Activated CD8-positive, alpha-beta memory T cell treated with anti-CD3 and anti-CD28 coated beads for 36 hours (primary cell): Measurements from ENCODE around the gene GRK6. TPM values are rescaled to one million over a fixed set of nuclear protein-coding genes. Genes with fewer than 3 reads are reported as not detected.

ENCODE experiments used
- CTCF ChIA-PET: fragments of 350-600 bp; sonication (Branson Sonifier 250); formaldehyde crosslinking; loops from one replicate; lab custom pipeline; 2021; ENCODE audit warnings: antibody characterized with exemption; lab: Charles Lee
- POLR2A ChIA-PET: fragments of 350-600 bp; sonication (Branson Sonifier 250); formaldehyde crosslinking; loops from one replicate; lab custom pipeline; 2021; ENCODE audit warnings: antibody characterized with exemption; lab: Charles Lee
- total RNA-seq, 2 experiments: library from RNA; stranded (reverse); gene quantifications; one replicate each; pipeline ENCODE4 v1.2.3, GENCODE V29; 2021

GRK6 gene
- total RNA-seq, 2 experiments from 2014 or later: 179 to 180 TPM

DNA sequence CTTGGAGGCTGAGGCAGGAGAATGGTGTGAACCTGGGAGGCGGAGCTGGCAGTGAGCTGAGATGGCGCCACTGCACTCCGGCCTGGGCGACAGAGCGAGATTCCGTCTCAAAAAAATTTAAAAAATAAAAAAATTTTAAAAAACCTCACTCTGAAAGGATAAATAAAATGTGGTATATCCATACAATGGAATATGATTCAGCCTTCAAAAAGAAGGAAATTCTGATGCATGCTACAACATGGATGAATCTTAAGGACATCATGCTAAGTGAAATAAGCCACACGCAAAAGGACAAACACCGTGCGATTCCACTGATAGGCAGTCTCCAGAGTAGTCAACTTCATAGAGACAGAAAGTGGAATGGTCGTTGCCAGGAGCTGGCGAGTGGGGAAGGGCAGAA, 38.6 kb downstream of the GRK6 start:
- POLR2A ChIA-PET: interaction anchor here (0.8 kb wide), 1 partner anchor 14 kb away, joined by 3 read pairs; no protein-coding TSS in a partner anchor
- CTCF ChIA-PET: interaction anchor here (1.7 to 4.1 kb wide), 2 partner anchors 9 to 61 kb away, joined by 5 to 27 read pairs; no protein-coding TSS in a partner anchor

DNA sequence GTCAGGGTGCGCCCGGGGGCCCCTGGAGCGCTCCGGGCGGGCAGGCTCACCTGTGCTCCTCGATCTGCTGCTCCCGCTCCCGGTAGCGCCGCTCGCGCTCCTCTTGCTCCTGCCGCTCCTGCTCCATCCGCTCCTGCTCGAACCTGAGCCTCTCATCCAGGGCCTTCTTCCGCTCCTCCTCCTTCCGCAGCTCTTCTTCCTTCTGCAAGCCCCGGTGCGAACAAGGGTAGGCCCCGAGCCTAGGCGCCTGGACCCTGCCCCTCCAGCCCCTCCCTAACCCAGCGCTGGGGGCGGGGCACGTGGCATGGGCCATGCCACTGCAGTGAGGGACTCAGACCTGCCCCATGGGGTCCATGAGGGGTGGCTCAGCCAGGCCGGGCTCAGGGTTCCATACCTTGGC, 40.4 kb downstream of the GRK6 start:
- ChIA-PET POLR2A (no interaction called here), CTCF (interaction anchor here (1.7 to 4.1 kb wide), 2 partner anchors 11 to 63 kb away, joined by 5 to 27 read pairs; no protein-coding TSS in a partner anchor)

DNA sequence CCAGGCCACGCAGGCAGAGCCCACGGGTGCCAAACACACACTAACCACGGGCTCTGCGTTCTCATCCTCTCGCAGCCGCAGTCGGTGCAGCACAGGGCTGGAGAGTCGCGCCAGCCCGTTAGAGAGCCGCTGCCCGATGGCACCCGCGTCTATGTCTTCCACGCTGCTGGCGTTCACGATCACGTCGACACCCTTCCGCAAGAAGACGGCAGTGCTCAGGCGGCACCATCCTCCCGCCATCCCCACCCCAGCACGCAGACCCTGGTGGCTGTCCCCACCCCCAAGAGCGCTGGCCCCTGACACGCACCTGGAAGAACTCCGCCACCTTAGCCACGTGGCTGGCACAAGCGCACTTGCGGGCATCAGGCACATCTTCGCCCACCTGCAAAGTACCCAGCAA, 41.0 kb downstream of the GRK6 start:
- CTCF ChIA-PET: no interaction called here

DNA sequence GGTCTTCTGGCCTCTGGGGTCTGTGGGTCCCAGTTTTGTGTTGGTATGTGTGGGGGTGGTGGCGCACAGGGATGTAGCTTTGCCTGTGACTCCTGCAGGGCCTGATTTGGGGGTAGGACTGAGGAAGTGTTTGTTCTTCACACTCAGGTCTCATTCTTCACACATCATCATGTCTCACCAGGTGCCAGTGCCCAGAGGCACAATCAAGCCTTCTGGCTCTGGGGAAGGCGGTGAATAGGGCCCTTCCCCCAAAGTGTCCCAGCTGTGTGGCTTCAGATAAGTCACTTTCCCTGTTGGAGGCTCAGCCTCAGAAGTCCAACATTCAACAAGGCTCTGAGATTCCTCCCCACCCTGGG, 41.8 kb downstream of the GRK6 start:
- CTCF ChIA-PET: interaction anchor here (1.3 to 9.1 kb wide), 2 partner anchors 11 to 78 kb away, joined by 4 to 84 read pairs; no protein-coding TSS in a partner anchor
- POLR2A ChIA-PET: no interaction called here

More for the DNA sequence above, 41.0 kb downstream of the GRK6 start:
- POLR2A ChIA-PET: no interaction called here

DNA sequence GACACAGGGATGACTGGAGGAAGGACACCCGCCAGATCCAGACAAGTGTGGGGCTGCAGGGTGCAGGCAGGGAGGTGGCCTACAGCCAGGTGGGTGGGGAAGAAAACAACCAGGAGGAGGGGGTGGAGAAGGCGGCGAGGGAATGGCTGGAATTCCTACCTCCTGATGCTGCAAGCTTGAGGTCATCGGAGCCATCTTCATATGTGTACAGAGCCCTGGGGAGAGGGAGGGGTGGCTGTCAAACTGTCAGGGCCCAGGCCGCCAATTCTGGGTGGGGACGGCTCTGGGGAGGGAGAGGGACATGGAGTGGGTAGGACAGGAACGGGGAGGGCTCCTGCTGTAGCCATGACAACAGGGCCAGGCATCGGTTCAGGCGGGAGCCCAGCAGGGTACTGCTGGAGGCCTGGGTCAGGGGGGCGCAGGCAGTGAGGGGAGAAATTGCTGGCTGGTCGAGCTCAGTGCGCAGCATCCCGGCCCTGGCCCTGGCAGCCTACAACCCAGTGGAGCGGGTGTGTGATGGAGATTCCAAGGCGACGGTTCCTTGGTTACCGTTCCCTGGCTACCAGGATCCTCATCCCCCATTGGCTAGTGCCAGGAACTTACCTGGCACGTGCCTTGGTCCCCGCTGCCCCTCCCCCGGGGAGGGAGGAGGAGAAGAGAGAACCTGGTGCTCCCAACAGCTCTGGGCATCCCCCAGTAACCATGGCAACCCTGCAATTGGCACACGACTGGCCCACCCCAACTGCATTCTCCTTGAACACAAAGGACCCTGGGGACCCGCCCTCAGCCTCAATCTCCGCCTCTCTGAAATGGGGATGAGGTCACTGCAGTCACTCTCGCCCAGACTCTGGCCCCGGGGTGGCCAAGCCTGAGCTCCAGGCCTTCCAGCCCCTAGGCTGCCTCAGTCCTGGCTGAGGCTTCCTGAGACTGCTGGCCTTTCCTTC, 42.5 kb downstream of the GRK6 start:
- POLR2A ChIA-PET: interaction anchor here (0.9 kb wide), 1 partner anchor 9 kb away, joined by 3 read pairs; no protein-coding TSS in a partner anchor
- CTCF ChIA-PET: interaction anchor here (0.7 to 9.1 kb wide), 3 partner anchors 12 to 78 kb away, joined by 3 to 84 read pairs (median 4); no protein-coding TSS in a partner anchor

DNA sequence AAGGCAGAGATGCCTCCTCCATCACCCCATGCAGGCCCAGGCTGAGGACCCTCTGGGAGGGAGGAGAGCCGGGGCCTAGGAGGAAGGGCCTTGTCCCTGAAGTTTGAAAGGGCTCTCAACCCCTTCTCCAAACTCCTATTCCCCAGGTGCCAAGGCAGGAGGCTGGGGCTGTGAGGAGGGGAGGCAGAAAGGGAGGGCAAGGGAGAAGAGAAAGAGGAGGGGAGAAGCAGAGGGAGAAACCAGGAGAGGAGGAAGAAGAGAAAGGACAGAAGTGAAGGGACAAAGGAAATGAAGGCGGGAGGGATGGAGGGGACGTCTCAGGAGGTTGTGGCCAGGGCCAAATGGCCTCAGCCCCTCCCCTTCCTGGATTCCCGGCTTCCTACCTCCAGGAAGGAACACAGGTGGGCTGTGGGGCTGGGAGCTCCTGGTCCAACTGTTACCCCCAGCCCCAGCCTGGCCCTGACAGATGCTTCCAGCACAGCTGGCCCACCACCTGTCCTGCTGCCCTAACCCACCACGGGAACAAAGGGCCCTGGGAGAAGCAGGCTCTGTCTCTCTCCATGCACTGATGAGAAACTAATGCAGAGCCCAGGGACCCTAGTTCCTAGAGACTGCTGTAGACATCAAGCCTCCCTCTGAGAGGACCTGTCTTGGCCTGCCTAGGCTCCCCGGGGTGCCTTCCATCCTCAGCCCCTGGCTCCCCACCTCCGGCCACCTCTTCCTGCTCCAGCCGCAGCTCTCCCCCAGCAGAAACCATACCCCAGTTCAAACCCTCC, 43.5 kb downstream of the GRK6 start:
- CTCF ChIA-PET: interaction anchor here (0.8 to 9.1 kb wide), 5 partner anchors 13 to 79 kb away, joined by 3 to 84 read pairs (median 5); partner anchors contain the start of gene PDLIM7
- POLR2A ChIA-PET: interaction anchor here (0.9 kb wide), 1 partner anchor 10 kb away, joined by 3 read pairs; no protein-coding TSS in a partner anchor

DNA sequence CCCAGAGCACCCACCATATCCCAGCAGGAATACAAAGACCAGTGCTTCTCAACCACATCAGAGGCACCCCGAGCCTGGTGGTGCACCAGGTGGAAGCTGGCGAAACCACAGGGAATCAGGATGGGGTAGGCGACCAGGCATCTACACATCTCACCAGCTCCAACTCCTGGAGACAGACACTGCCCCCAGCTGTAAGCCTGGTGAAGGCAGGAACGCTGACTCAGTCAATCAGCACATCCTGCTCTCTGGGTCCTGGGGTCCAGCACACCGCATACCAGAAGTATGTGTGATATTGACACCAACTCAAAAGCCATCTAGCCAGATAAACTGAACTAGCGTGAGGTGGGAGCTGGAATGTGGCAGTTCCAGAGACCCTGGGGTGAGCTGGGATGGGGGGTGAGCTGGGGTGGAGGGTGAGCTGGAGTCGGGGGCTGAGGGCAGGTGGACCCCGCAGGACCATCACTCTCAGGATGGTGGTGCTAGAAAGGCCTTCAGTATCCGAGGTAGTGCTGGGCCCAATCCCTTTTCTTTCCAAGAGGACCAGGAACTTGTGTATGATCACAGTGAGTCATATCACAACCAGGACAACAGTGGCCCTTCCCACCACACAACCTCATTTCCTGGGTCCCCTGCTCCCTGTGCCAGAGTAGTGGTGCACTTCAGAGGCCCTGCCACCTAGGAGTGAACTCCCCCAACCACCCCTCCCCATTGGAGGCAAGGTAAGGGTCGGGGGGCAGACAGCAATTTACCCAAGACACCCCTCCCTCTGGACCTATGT, 44.5 kb downstream of the GRK6 start:
- POLR2A ChIA-PET: interaction anchor here (0.6 to 2.2 kb wide), 6 partner anchors 14 to 120 kb away, joined by 3 to 11 read pairs (median 8); partner anchors contain the start of gene PDLIM7
- CTCF ChIA-PET: interaction anchor here (0.8 to 9.1 kb wide), 9 partner anchors 14 to 82 kb away, joined by 3 to 84 read pairs (median 5); partner anchors contain the start of genes DDX41 and PDLIM7

DNA sequence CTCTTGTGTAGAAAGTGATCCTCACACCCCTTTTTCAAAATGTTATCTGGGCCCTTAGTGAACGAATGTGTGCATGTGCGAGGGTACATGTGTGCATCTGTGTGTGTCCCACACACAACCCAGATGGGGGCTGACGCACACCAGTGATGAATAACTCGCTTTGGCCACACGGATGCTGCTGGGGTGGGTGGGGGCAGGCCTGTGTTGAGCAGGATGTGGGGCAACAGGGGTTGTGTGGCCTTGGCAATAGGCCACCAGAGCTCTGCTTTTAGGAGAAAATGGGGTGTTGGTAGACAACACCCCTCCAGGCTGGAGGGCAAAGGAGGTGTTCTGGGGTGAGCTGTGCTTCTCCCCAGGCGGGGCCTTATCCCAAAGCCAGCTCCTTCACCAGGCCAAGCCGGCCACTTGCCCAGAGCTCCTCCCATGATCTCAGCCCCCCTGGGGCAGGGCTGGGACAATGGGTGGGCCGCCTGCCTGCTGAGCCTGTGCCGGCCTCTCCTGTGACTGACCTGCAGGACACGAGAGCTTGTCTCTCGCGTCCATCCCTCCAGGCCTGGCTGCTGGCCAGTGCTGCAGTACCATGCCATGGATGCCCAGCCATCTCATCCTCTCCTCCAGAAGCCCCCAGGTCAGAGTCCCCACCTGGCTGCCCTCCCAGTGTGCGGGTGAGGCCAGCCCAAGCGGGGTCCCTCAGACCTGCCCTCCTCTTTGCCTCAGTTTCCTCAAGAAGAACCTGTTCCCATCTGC, 45.3 kb downstream of the GRK6 start:
- ChIA-PET POLR2A (interaction anchor here (0.5 to 2.2 kb wide), 13 partner anchors 8 to 160 kb away, joined by 3 to 17 read pairs (median 5); partner anchors contain the start of genes GRK6, MXD3 and PDLIM7), CTCF (interaction anchor here (0.8 to 9.1 kb wide), 10 partner anchors 15 to 93 kb away, joined by 3 to 84 read pairs (median 4); partner anchors contain the start of gene DDX41)

DNA sequence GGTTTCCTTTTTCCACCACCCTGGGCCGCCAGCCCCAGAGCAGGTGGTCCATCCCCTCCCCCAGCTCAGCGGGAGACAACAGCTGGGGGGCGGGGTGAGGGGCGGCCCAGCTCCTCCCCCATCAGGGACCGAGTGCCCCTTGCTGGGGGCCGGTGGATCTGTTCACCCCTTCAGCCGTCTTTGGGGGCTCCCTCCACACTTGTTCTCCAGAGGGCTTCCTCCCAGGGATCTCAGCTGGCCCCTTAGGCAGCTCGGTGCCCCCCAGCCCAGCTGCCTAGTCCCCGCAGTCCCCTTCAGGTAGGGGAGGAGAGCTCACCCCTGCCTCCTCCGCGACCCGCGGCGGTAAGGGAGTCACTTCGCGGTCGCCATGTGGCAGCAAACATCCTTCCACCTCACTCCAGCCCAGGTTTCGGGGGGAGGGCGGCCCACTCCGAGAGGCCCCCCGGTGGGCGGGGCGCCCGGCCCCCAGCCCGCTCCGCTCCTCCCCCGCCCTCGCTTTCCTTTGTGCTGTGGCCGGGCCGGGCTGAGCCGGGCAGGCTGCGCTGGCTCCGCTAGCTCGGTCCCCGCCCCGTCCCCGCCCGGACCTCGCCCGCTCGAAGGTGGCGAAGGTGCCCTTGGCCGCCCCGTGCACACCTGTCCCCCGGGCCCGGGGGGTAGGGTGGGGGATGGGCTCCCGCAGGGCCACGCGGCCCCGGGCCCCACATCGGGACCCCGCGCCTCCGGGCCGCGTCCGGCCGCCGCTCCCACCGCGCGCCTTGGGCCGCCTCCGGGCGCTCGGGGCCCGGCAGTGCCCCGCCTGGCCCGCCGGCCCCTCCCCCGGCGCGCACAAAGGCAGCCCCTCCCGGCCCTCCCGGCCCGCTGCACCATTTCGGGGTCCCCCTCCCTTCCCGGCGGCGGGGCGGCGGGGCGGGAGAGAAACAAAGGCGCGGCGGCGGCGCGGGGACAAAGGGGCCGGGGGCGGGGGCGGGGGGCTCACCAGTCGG, 46.3 kb downstream of the GRK6 start:
- CTCF ChIA-PET: interaction anchor here (0.7 to 9.1 kb wide), 10 partner anchors 9 to 160 kb away, joined by 3 to 84 read pairs (median 4); partner anchors contain the start of gene DDX41
- POLR2A ChIA-PET: interaction anchor here (0.6 to 2.2 kb wide), 11 partner anchors 9 to 161 kb away, joined by 3 to 17 read pairs (median 5); partner anchors contain the start of genes GRK6, MXD3 and PDLIM7

DNA sequence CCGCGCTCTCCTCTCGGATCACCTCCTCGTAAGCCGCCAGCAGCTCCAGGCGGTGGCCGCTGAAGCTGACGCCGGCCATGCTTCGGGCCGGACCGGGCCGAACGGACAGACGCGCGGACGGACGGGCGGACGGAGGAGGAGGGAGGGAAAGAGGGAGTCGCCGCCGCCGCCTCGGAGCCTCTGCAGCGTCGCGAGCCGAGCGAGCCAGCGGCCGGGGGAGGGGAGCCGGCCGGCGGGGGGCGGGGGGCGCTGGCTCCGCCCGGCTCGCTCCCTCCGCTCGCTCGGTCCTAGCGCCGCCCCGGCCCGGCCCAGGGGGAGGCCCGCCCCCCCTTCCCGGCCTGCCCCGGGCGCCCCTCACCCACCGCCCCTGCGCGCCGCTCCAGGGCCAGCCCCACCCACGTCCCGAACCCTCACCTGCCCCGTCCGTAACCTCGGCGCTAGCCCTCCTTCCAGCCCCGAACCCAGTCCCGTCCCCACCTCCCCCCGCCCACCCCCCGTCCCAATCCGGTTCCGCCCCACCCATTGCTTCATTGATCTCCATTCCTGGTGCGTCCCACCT, 47.0 kb downstream of the GRK6 start, which contains the start of gene DBN1:
Gene DBN1, minus strand, starts transcription at position 192 of the 559 bp plus-strand sequence. Its CDS starts 113 bp downstream, at position 79.
- CTCF ChIA-PET: interaction anchor here (1.0 to 9.1 kb wide), 5 partner anchors 10 to 28 kb away, joined by 3 to 84 read pairs (median 4); no protein-coding TSS in a partner anchor

DNA sequence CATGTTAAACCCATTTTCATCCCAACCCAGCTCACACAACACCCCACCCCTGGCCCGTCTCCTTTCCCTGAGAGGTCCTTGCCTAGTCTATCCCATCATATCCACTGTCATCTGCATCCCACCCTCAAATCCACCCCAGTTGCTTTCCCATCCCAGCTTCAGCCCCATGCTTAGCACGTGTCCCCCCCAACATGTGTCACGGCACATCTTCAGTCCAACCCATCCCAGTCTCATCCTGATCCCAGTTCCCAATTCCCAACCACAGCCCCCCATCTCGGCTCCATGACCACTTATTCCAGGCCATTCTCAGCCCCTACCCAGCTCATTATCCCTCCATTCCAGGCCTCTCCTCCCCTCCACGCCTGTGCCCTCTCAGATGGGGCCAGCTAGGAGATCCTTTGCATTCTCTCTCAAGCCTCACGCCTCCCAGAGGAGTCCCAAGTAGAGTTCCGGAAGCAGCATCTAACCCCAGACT, 47.6 kb downstream of the GRK6 start:
- ChIA-PET CTCF (interaction anchor here (1.0 to 9.1 kb wide), 3 partner anchors 17 to 27 kb away, joined by 3 to 84 read pairs (median 7); no protein-coding TSS in a partner anchor), POLR2A (no interaction called here)

More for the DNA sequence above, 47.0 kb downstream of the GRK6 start, which contains the start of gene DBN1:
- POLR2A ChIA-PET: interaction anchor here (1.3 to 2.0 kb wide), 4 partner anchors 18 to 70 kb away, joined by 3 to 17 read pairs (median 6); no protein-coding TSS in a partner anchor

DNA sequence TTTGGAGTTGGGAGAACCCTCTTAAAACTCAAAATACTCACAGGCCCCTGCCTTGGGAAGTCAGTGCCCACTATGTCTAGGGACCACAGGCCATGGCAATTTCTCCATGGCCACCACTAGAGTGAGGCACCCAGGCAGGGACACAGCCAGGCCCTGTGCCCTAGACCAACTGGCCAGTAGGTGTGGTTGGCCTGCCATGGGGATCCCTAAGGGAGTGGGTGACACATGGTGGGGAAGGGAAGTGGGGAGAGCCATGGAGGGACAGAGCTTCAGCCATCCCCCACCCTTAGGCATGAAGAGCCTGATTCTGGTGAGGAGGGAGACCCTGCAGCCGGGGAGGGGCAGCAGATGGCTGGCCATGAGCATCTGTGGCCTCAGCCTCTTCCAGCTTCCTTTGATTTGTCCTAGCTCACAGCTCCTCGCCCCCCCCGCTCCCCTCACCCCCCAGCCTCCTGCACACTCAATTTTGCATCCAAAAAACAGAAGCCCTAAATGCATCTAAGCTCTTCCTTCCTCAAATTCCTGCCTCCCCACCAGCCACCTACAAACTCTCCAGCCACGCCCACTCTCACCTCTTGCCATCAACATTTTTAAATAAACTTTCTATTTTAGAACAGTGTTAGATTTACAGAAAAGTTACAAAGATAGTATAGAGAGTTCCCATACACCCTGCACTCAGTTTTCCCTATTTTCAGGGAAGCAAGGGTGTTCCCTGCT, 48.5 kb downstream of the GRK6 start:
- CTCF ChIA-PET: interaction anchor here (1.0 to 9.1 kb wide), 4 partner anchors 18 to 90 kb away, joined by 3 to 84 read pairs (median 5); partner anchors contain the start of gene SLC34A1
- POLR2A ChIA-PET: interaction anchor here (0.6 to 1.0 kb wide), 2 partner anchors 13 to 20 kb away, joined by 3 to 4 read pairs; no protein-coding TSS in a partner anchor

DNA sequence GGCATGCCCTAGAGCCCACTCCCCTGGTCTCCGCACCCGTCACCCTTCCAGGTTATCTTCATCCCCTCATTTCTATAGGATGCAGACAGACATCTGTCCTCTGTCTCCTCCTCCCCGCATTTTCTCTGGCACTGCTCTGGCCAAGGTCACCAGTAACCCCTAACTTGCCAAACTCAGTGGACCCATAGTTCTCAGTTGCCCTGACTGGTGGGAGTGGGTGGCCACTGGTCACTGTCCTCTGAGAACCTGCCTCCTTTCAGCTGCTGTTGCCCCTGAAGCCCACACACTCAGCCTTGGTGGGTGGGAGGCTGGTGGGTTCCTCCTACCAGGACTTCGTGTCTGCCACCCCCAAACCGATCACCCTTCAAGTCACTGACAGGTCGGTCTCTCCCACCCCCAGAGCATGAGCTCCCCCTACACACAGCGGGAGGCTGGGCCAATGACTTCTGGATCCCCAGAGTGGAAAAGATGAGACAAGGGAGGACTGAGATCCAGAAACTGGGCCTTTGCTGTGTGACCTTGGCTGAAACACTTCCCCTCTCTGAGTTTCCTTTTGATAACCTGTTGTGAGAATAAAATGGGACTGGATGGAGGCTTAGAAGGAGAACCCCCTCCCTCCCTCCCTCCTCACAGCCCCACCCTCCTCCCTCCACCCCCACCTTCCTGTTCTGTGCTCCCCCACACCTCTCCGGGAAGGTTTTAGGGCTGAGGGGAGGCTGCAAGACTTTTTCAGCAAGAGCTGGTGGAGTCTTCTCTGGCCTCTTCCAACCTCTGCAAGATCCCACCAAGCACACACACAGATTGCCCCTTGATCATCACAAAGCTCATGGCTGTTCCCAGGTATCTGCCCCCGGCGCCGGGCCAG, 49.3 kb downstream of the GRK6 start:
- ChIA-PET POLR2A (interaction anchor here (0.6 to 1.0 kb wide), 3 partner anchors 14 to 20 kb away, joined by 3 to 4 read pairs (median 4); no protein-coding TSS in a partner anchor), CTCF (interaction anchor here (1.0 to 9.1 kb wide), 5 partner anchors 19 to 171 kb away, joined by 3 to 84 read pairs (median 4); partner anchors contain the start of gene SLC34A1)
